C4-2B (cell line): ENCODE measurements around the gene COPG2.
"Not testable (repeated sequence)": the region's sequence is repeated elsewhere in the genome, so short reads cannot be mapped to it uniquely, and the experiment has no call there.

Experiments
- H3K27ac ChIP-seq: fragments of 450-650 bp; 2 replicates; pipeline ENCODE4 v1.5.1; 2017
- CTCF ChIP-seq: fragments of 450-650 bp; conservative IDR thresholded peaks from 2 replicates; pipeline ENCODE4 v1.5.1; 2017; ENCODE audit warnings: mild to moderate bottlenecking
- ZFX ChIP-seq: fragments of 450-650 bp; IDR thresholded peaks from 2 replicates; pipeline ENCODE4 v1.6.1; 2017

The COPG2 gene

GRCh38 chr7:130598056-130598455, 70.5 kb downstream of the COPG2 start:
- H3K27ac ChIP-seq, result no peak overlapping the region
- TF ChIP-seq ZFX (no peak), CTCF (no peak)

- no peak overlapping the region for H3K27ac ChIP-seq
- TF ChIP-seq CTCF (no peak), ZFX (no peak)
Measured at GRCh38 chr7:130595986-130596385, 72.6 kb downstream of the COPG2 start.

- no peak for TF ChIP-seq CTCF
- TF ChIP-seq ZFX, result no peak
- H3K27ac ChIP-seq, result no peak overlapping the region
Measured at GRCh38 chr7:130593033-130593432, 75.5 kb downstream of the COPG2 start.

GRCh38 chr7:130591464-130591863, 77.1 kb downstream of the COPG2 start:
- not testable (repeated sequence) for H3K27ac ChIP-seq

GRCh38 chr7:130585932-130586331, 82.6 kb downstream of the COPG2 start:
- H3K27ac ChIP-seq, result not testable (repeated sequence)

GRCh38 chr7:130575110-130575509, 93.4 kb downstream of the COPG2 start:
- H3K27ac ChIP-seq, result not testable (repeated sequence)

GRCh38 chr7:130570144-130570543, 98.4 kb downstream of the COPG2 start:
- H3K27ac ChIP-seq, result not testable (repeated sequence)

GRCh38 chr7:130566898-130567280, 101.7 kb downstream of the COPG2 start:
- H3K27ac ChIP-seq, result no peak overlapping the region
- no peak for TF ChIP-seq ZFX
- TF ChIP-seq CTCF, result no peak

- no peak for TF ChIP-seq ZFX
- no peak overlapping the region for H3K27ac ChIP-seq
Measured at GRCh38 chr7:130566168-130566897, 102.2 kb downstream of the COPG2 start.

- H3K27ac ChIP-seq, result no peak overlapping the region
- TF ChIP-seq ZFX, result no peak
- TF ChIP-seq CTCF, result peak; percentile 72
Measured at GRCh38 chr7:130560972-130561371, 107.6 kb downstream of the COPG2 start.
